ENCODE results near the gene ALOX5AP.

GRCh38 chr13:30725326-30726085 lies 9.8 kb upstream of the ALOX5AP start:
- TF ChIP-seq, protein P1, sequence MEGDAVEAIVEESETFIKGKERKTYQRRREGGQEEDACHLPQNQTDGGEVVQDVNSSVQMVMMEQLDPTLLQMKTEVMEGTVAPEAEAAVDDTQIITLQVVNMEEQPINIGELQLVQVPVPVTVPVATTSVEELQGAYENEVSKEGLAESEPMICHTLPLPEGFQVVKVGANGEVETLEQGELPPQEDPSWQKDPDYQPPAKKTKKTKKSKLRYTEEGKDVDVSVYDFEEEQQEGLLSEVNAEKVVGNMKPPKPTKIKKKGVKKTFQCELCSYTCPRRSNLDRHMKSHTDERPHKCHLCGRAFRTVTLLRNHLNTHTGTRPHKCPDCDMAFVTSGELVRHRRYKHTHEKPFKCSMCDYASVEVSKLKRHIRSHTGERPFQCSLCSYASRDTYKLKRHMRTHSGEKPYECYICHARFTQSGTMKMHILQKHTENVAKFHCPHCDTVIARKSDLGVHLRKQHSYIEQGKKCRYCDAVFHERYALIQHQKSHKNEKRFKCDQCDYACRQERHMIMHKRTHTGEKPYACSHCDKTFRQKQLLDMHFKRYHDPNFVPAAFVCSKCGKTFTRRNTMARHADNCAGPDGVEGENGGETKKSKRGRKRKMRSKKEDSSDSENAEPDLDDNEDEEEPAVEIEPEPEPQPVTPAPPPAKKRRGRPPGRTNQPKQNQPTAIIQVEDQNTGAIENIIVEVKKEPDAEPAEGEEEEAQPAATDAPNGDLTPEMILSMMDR (IDR thresholded peaks at IDR 0.05; ENCODE audit: insufficient read depth, low read depth, low read length): no peak
- TF ChIP-seq EZH2 (IDR thresholded peaks at IDR 0.05; ENCODE audit: insufficient read depth, low read length): no peak

All from astrocyte (in vitro differentiated cells and primary cell).